Retinal pigment epithelial cell (primary cell): ENCODE measurements around the gene DCDC2C.

Experiments
- DNase-seq: peaks from one replicate; pipeline ENCODE4 v3.0.0-alpha.2; 2010; ENCODE audit warnings: low read depth
- H3K4me3 ChIP-seq: 2 replicates; pipeline ENCODE4 v1.5.1; 2011; ENCODE audit warnings: mild to moderate bottlenecking, low read length, control low read depth, moderate library complexity
- TF ChIP-seq, protein P1 (sequence below): conservative IDR thresholded peaks from 2 replicates; pipeline ENCODE4 v1.5.1; 2011; ENCODE audit warnings: low read depth, low read length, control low read depth, inconsistent platforms

DCDC2C gene

DNA sequence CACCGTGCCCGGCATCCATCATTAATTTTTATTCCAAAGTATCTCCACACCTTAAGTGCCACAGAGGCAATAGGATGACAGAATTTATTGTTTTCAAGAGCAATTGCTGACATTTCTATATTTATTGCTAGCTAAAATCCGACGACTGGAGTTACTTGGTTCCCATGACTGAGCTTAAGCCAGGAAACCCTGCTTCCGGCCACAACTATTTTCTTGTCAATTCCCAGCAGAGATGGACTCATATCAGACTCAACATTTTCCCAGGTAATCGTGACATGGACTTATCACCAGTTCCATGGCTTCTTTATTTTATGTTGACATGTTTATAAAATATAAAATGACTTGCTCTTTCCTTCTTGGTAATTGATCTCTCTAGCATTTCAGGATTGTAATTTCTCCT, 20.6 kb upstream of the DCDC2C start:
- DNase-seq: no peak
- TF ChIP-seq, protein P1, sequence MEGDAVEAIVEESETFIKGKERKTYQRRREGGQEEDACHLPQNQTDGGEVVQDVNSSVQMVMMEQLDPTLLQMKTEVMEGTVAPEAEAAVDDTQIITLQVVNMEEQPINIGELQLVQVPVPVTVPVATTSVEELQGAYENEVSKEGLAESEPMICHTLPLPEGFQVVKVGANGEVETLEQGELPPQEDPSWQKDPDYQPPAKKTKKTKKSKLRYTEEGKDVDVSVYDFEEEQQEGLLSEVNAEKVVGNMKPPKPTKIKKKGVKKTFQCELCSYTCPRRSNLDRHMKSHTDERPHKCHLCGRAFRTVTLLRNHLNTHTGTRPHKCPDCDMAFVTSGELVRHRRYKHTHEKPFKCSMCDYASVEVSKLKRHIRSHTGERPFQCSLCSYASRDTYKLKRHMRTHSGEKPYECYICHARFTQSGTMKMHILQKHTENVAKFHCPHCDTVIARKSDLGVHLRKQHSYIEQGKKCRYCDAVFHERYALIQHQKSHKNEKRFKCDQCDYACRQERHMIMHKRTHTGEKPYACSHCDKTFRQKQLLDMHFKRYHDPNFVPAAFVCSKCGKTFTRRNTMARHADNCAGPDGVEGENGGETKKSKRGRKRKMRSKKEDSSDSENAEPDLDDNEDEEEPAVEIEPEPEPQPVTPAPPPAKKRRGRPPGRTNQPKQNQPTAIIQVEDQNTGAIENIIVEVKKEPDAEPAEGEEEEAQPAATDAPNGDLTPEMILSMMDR: no peak
- H3K4me3 ChIP-seq: no peak overlapping the region

DNA sequence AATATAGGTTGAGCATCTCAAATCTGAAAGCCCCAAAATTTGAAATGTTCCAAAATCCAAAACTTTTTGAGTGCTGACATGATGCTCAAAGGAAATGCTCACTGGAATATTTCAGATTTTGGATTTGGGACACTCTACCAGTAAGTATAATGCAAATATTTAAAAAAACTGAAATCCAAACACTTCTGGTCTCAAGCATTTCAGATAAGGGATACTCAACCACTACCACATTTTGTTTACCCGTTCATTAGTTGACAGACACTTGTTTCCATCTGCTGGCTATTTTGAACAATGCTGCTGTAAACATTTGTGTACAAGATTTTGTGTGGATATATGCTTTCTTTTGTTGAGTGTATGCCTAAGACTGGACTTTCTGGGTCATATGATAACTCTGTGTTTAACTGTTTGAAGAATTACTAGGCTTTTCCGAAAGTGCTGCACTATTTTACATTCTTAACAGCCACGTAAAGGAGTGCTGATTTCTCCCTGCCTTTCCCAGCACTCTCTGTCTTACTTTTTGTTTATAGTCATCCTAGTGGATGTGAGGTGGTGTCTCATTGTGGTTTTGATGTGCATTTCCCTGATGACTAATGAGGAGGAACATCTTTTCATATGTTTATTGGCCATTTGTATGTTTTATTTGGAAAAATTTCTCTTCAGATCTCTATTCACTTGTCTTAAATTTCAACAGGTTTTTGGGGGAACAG, 19.5 kb upstream of the DCDC2C start:
- H3K4me3 ChIP-seq: no peak overlapping the region
- DNase-seq: no peak
- TF ChIP-seq, protein P1: no peak

DNA sequence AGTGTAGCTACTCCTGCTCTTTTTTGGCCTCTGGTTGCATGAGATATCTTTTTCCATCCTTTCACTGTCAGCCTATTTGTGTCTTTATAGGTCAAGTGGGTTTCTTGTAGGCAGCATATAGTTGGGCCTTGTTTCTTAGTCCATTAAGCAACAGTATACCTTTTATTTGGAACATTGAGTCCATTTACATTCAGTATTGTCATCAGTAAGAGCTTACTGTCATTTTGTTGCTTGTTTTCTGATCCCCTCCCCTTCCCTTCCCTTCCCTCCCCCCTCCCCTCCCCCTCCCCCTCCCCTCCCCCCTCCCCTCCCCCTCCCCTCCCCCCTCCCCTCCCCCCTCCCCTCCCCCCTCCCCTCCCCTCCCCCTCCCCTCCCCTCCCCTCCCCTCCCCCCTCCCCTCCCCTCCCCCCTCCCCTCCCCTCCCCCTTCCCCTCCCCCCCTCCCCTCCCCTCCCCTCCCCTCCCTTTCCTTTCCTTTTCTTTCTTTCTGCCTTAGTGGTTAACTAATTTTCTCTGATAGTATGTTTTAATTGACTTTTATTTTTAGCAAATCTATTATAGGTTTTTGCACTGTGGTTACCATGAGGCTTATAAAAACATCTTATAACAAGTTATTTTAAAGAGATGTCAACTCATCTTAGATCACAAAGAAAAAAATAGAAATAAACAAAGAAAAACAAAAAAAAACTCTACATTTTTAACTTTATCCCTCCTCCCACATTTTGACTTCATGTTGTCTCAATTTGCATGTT, 13.2 kb upstream of the DCDC2C start:
- TF ChIP-seq, protein P1: no peak
- no peak overlapping the region for H3K4me3 ChIP-seq
- no peak for DNase-seq

DNA sequence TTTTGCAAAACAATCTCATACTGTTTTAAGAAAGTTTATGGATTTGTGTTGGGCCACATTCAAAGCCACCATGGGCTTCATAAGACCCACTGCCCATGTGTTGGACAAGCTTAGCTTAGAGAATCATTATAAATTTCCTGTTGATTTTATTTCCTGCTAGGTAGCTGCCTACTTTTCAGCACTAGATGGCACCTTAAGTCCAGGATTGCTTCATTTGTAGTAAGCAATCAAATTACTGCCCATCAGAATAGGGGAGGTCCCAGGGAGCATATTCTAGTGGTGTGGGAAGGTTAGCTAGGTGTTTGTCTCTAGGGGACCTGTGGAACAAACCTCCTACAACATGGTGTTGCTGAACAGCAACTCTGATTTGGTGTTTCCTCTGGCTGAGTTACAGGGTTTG, 11.0 kb upstream of the DCDC2C start:
- TF ChIP-seq, protein P1: peak; percentile 59
- DNase-seq: peak; percentile 2
- H3K4me3 ChIP-seq: no peak overlapping the region

DNA sequence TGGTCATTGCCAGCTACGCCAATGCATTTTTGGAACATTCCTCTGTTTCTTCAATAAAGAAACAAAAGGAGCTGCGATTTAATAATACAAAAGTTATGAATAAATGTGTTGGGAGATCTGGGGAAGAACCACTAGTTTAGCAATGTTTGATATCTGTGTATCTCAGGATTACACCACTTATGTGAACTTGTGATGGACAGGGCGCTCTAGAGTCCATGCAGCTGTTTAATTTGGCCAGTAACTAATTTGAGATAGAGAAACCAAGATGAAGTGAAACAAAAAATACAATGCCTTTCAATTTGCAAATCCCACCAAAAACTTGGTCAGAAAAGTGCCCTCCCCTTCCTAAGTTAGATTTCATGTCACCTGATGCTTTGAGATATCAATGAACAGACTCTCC, 6.8 kb upstream of the DCDC2C start:
- TF ChIP-seq, protein P1: no peak
- no peak overlapping the region for H3K4me3 ChIP-seq
- DNase-seq: no peak

DNA sequence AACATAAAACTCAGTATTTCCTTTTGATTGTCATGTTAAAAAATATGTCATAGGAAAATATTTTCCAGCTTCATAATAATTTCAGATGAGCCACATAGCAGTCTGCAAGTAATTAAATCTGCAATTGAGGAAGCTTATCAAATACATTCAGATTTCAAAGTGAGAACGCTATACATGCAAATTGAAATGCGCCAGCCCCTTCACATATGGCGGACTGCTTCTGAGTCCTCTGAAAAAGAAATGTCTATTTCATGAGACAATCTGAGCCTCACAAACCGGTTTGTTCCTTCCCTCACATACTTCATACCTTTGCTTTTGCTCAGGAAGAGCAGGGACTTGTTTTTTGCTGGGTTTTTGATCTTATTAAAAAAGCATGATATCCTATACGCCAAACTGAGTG, 2.3 kb upstream of the DCDC2C start:
- H3K4me3 ChIP-seq: no peak overlapping the region
- TF ChIP-seq, protein P1: no peak
- DNase-seq: no peak
